ENCODE results near the gene SLK. TPM values are rescaled to one million over a fixed set of nuclear protein-coding genes. Genes with fewer than 3 reads are reported as not detected.

SLK gene
- total RNA-seq, 1 experiment from 2014 or later = 15.6 TPM

DNA sequence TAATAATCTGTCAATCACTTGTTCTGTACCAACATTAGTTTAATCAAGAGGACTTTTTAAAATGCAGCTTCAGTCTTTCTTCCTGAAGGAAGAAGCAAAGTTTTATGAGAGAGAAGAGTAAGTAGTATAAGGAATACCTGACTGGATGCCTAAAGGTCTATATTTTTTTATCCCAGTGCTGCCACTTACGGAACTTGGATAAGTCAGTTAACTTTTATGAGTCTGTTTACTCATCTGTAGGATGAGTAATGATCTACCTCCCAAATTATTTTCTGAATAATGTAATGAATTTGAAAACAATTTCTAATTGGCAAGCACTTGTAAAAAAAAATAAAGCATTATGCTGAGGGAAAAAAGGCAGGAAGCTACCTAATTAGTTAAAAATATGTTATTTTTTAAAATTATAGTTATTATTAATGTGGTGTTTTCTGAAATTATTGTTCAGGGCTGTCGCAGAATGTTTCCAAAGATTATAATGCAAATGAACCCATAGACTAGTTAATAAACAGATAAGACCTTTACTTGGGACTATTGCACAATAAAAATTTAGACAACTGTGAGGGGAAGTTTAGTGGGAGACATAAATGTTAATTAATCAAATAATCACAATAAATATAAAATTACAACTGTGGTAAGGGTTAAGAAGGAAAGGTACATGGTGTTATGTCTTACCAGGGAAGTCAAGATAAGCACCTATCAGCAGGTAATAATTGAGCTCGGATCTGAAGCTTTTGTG lies 24.6 kb downstream of the SLK start:
- H3K4me3 ChIP-seq (ENCODE audit: insufficient read depth, low read depth, low read length) = no peak overlapping the region

GRCh38 chr10:103995134-103995533 lies 28.2 kb downstream of the SLK start:
- Histone ChIP-seq H3K27me3 (ENCODE audit: control insufficient read depth, insufficient read depth, low read length) (no peaks in the 10 kb centered on the region), H3K4me3 (ENCODE audit: insufficient read depth, low read depth, low read length) (no peak overlapping the region), H3K36me3 (replicated peaks; ENCODE audit: control insufficient read depth, insufficient read depth, low read length) (no peaks in the 10 kb centered on the region)
- DNase-seq = no peak

More for the DNA sequence above, 24.6 kb downstream of the SLK start:
- no peaks in the 10 kb centered on the region for H3K36me3 ChIP-seq (replicated peaks; ENCODE audit: control insufficient read depth, insufficient read depth, low read length)
- no peak for DNase-seq
- no peaks in the 10 kb centered on the region for H3K27me3 ChIP-seq (ENCODE audit: control insufficient read depth, insufficient read depth, low read length)

GRCh38 chr10:103998805-103999204 lies 31.9 kb downstream of the SLK start:
- DNase-seq = no peak
- no peaks in the 10 kb centered on the region for H3K27me3 ChIP-seq (ENCODE audit: control insufficient read depth, insufficient read depth, low read length)
- no peaks in the 10 kb centered on the region for H3K36me3 ChIP-seq (replicated peaks; ENCODE audit: control insufficient read depth, insufficient read depth, low read length)
- H3K4me3 ChIP-seq (ENCODE audit: insufficient read depth, low read depth, low read length) = no peak overlapping the region

DNA sequence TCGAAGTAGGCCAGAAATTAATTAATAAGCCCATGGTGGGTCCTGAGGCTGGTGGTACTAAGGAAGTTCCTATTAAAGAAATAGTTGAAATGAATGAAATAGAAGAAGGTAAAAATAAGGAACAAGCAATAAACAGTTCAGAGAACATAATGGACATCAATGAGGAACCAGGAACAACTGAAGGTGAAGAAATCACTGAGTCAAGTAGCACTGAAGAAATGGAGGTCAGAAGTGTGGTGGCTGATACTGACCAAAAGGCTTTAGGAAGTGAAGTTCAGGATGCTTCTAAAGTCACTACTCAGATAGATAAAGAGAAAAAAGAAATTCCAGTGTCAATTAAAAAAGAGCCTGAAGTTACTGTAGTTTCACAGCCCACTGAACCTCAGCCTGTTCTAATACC lies 36.0 kb downstream of the SLK start:
- H3K27me3 ChIP-seq (ENCODE audit: control insufficient read depth, insufficient read depth, low read length) = no peaks in the 10 kb centered on the region
- no peaks in the 10 kb centered on the region; the same call in 1 of the 2 replicates for H3K36me3 ChIP-seq (replicated peaks; ENCODE audit: control insufficient read depth, insufficient read depth, low read length)
- no peak overlapping the region for H3K4me3 ChIP-seq (ENCODE audit: insufficient read depth, low read depth, low read length)
- no peak for DNase-seq

- Histone ChIP-seq H3K27me3 (ENCODE audit: control insufficient read depth, insufficient read depth, low read length) (no peaks in the 10 kb centered on the region), H3K36me3 (replicated peaks; ENCODE audit: control insufficient read depth, insufficient read depth, low read length) (no peaks in the 10 kb centered on the region; the same call in 1 of the 2 replicates), H3K4me3 (ENCODE audit: insufficient read depth, low read depth, low read length) (no peak overlapping the region)
- no peak for DNase-seq
Observed at GRCh38 chr10:104005172-104005863, 38.4 kb downstream of the SLK start.

DNA sequence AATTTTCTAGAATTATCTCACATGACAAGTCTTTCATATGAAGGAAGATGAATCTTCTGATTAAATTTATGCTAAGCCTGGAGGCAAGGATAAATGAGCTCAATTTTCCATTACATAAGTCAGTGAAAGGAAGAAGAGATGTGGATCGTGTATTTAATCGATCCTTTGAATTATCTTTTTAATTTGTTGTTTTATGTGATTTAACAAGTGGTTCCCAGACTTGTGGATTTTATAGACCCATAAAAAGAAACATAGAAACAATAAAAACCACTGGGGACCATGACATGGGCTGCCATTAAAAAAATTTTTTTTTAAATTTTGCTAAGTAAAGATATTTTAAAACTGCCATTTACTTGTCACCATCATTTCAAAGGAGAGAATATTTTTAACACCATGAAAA lies 45.0 kb downstream of the SLK start:
- Histone ChIP-seq H3K27me3 (ENCODE audit: control insufficient read depth, insufficient read depth, low read length) (no peaks in the 10 kb centered on the region), H3K36me3 (replicated peaks; ENCODE audit: control insufficient read depth, insufficient read depth, low read length) (no peaks in the 10 kb centered on the region; the same call in 1 of the 2 replicates), H3K4me3 (ENCODE audit: insufficient read depth, low read depth, low read length) (no peak overlapping the region)
- DNase-seq = no peak

DNA sequence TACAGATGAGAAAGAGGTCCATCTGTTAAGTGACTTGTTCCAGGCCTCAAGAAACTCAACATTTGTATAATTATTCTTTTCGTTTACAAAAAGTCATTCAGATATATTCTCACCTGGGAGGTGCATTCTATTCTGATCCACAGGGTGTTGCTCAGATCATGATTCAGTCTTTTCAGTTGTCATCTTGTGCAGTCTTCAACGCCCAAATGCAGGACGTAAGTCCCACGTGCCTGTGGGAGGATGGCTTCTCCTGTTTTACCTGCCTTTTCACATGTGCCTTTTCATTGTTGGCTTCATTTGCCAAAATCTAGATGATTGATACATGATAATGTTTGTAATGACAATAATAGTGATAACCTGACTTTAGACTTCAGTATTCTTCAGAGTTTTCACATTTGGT lies 46.5 kb downstream of the SLK start:
- DNase-seq = no peak
- Histone ChIP-seq H3K4me3 (ENCODE audit: insufficient read depth, low read depth, low read length) (no peak overlapping the region), H3K36me3 (replicated peaks; ENCODE audit: control insufficient read depth, insufficient read depth, low read length) (no peaks in the 10 kb centered on the region; the same call in 1 of the 2 replicates), H3K27me3 (ENCODE audit: control insufficient read depth, insufficient read depth, low read length) (no peaks in the 10 kb centered on the region)

DNA sequence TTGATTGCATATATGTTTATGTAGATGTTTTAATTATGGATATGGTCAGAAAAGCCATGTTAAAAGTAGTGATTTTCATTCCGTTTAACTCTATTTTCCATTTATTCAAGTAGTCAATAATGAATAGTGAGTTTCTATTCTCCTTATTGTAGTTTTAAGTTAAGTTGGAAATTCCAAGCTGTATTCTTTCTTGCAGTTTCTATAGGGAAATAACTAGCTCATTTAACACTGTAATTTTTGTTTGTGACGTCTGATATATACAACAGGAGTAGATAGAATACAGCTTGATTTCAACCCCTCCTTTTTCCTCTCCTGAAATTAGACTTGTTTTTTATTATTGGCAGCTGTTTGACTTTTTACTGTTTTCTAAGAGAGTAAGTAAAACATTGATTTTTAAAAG lies 47.2 kb downstream of the SLK start:
- Histone ChIP-seq H3K27me3 (ENCODE audit: control insufficient read depth, insufficient read depth, low read length) (no peaks in the 10 kb centered on the region), H3K4me3 (ENCODE audit: insufficient read depth, low read depth, low read length) (no peak overlapping the region), H3K36me3 (replicated peaks; ENCODE audit: control insufficient read depth, insufficient read depth, low read length) (no peaks in the 10 kb centered on the region)
- no peak for DNase-seq

GRCh38 chr10:104016661-104017060 lies 49.7 kb downstream of the SLK start:
- Histone ChIP-seq H3K36me3 (replicated peaks; ENCODE audit: control insufficient read depth, insufficient read depth, low read length) (peaks cover 2% of the 10 kb centered on the region), H3K27me3 (ENCODE audit: control insufficient read depth, insufficient read depth, low read length) (no peaks in the 10 kb centered on the region), H3K4me3 (ENCODE audit: insufficient read depth, low read depth, low read length) (no peak overlapping the region)
- no peak for DNase-seq

DNA sequence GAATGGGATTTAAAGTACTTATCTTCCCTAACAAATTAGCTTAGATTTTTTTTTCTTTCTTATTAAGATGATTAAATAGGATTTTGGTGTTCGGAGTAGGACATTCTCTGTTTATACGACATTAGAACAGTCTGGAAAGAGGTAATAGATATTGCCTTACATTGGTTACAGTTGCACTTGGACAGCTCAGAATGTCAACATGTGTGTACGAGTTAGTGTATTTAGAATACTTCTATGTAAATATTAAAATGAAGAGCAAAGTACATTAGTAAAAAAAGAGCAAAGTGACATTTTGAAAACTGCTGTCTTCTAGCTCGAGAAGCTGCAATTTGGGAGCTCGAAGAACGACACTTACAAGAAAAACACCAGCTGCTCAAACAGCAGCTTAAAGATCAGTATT lies 51.5 kb downstream of the SLK start:
- Histone ChIP-seq H3K27me3 (ENCODE audit: control insufficient read depth, insufficient read depth, low read length) (no peaks in the 10 kb centered on the region), H3K36me3 (replicated peaks; ENCODE audit: control insufficient read depth, insufficient read depth, low read length) (peaks cover 4% of the 10 kb centered on the region), H3K4me3 (ENCODE audit: insufficient read depth, low read depth, low read length) (no peak overlapping the region)
- no peak for DNase-seq

GRCh38 chr10:104020020-104020419 lies 53.1 kb downstream of the SLK start:
- no peak overlapping the region for H3K4me3 ChIP-seq (ENCODE audit: insufficient read depth, low read depth, low read length)
- no peak for DNase-seq
- peaks cover 5% of the 10 kb centered on the region for H3K36me3 ChIP-seq (replicated peaks; ENCODE audit: control insufficient read depth, insufficient read depth, low read length)
- no peaks in the 10 kb centered on the region for H3K27me3 ChIP-seq (ENCODE audit: control insufficient read depth, insufficient read depth, low read length)

DNA sequence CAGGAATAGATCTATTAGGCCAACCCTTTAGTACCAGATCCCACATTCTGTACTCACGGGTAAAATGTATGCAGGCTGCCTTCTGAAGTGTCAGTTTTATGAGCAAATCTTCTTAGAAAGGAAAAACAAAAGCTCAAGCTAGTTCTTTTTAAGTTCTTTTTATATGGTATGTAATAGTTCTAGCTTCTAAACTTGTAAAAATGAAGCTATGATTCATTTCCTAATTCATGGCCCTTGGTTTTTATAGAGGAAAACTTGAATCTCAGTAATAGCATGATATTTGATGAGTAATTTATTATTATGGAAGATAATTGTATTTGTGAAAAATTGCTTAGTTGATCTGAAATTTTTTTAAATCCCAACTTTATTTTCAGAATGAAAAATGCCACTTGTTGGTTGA lies 54.3 kb downstream of the SLK start:
- Histone ChIP-seq H3K36me3 (replicated peaks; ENCODE audit: control insufficient read depth, insufficient read depth, low read length) (peaks cover 5% of the 10 kb centered on the region), H3K27me3 (ENCODE audit: control insufficient read depth, insufficient read depth, low read length) (no peaks in the 10 kb centered on the region), H3K4me3 (ENCODE audit: insufficient read depth, low read depth, low read length) (no peak overlapping the region)
- no peak for DNase-seq

DNA sequence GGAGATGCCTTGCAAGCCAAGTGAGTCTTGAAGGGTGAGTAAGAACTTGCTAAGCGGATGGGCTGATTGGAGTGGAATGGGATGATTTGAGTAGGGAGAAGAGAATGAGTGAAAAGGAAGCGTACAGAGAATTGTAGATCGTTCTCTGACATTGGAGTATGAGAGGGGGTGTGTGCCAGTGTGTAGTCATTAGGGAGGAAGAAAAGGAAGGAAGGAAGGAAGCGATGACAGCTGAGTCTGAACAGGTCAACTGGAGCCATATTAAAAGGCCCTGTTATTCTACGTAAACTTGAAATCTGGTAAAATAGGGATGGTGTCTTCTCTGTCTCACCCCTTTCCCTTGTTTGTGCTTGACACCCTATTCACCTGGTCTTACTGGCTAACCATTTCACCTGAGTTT lies 55.1 kb downstream of the SLK start:
- no peak for DNase-seq
- Histone ChIP-seq H3K4me3 (ENCODE audit: insufficient read depth, low read depth, low read length) (no peak overlapping the region), H3K36me3 (replicated peaks; ENCODE audit: control insufficient read depth, insufficient read depth, low read length) (peaks cover 5% of the 10 kb centered on the region), H3K27me3 (ENCODE audit: control insufficient read depth, insufficient read depth, low read length) (no peaks in the 10 kb centered on the region)

DNA sequence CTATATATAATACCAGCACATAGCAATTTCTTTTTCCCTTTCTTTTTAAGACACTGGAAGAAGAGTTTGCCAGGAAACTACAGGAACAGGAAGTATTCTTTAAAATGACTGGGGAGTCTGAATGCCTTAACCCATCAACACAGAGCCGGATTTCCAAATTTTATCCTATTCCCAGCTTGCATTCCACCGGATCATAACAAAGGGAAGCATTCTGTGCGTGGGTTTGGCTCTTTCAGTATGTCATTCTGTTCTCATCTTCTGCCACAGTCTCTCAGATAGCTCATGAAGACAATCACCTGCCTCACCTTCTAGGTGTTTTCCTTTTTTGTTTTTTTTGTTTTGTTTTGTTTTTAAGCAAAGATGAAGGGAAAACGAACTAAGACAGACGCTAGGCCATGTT lies 58.6 kb downstream of the SLK start:
- peaks cover 3% of the 10 kb centered on the region for H3K36me3 ChIP-seq (replicated peaks; ENCODE audit: control insufficient read depth, insufficient read depth, low read length)
- H3K27me3 ChIP-seq (ENCODE audit: control insufficient read depth, insufficient read depth, low read length) = no peaks in the 10 kb centered on the region
- no peak overlapping the region for H3K4me3 ChIP-seq (ENCODE audit: insufficient read depth, low read depth, low read length)
- DNase-seq = no peak

DNA sequence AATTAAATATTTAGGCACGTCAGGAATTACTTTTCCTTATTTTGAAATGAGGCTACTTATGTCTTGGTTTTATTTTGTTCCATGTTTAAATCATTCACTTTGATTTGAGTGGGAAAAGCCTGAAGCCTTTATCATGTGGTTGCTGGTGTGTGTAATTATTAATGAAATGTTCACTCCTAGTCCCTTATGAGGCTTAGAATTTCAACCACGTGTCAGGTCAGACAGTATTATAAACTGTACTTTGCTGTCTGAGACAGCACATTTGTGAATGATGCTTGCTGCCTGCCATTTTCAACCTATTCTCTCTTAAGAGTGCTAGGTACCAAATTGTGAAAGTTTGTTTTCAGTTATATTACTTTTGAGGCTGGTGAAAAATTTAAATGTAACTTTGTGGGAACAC lies 59.8 kb downstream of the SLK start:
- H3K36me3 ChIP-seq (replicated peaks; ENCODE audit: control insufficient read depth, insufficient read depth, low read length) = peaks cover 3% of the 10 kb centered on the region; the same call in 1 of the 2 replicates
- H3K27me3 ChIP-seq (ENCODE audit: control insufficient read depth, insufficient read depth, low read length) = no peaks in the 10 kb centered on the region
- DNase-seq = no peak
- no peak overlapping the region for H3K4me3 ChIP-seq (ENCODE audit: insufficient read depth, low read depth, low read length)

All from H7 (cell line).